ENCODE data around the gene PLEKHG4B.

DNA sequence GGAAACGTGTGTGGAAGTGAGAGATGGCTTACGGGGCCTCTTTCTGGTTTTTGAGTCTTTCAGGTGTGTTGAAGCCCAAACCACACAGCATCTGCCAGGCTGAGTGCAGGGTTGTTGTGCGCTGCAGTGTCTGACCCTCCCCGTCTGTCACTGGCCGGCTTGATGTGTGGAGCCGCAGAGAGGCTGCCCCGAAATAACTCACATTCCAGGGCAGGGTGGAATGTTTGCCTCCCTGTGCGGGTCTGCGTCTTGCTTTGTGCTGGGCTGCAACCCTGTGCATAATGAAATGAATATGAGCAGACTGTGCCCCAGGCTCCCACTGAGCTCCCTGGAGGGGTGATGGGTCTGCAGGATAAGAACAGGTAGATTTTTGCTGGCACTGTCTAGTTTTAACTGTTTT is 9.9 kb upstream of the PLEKHG4B start:
- TF ChIP-seq CTCF (IDR thresholded peaks at IDR 0.05; ENCODE audit: low read depth, low read length) (no peak), EZH2phosphoT487 (IDR thresholded peaks at IDR 0.05; ENCODE audit: low read depth) (no peak)

Data from OCI-LY3 (cell line).